GM12892 (cell line): Measurements from ENCODE around the gene ARHGAP31.

Source experiments
- POLR2A ChIP-seq: IDR thresholded peaks from 2 replicates; pipeline ENCODE4 v1.6.1; 2011; ENCODE audit warnings: low read depth, low read length, control low read depth
- POLR2AphosphoS5 ChIP-seq: IDR thresholded peaks from 2 replicates; pipeline ENCODE4 v1.6.1; 2011; ENCODE audit warnings: low read depth, low read length, control low read depth

DNA sequence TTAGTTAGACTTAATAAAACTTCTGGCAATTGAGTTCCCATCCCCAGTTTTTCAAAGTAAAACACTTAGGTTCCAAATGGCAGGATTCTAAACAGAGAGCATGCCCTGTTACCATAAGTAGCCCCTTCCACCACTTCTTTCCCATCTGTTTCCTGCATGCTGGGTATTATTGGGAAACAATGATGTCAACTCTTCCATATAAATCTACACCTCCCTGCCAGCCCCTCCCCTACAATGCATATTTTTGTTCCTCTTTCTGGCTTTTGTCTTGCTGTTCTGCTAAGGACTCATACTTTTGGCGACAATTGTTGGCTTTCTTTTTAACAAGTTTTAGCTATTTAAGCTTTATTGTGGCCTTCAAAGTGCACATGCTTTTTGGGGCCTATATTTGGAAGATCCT is 11.1 kb downstream of the ARHGAP31 start:
- TF ChIP-seq POLR2A (no peak), POLR2AphosphoS5 (no peak; the same call in 1 of the 2 replicates)
